Suprapubic skin (tissue), 4 donors: ENCODE measurements around the gene EPSTI1. TPM values are rescaled to one million over a fixed set of nuclear protein-coding genes. Genes with fewer than 3 reads are reported as not detected.

Experiments used
- DNase-seq, 2 donors: peaks; one replicate each; pipeline ENCODE4 v3.0.0-alpha.2; 2019; ENCODE audit warnings: low spot score in 2 of 2
- H3K27ac ChIP-seq: fragments of 200-600 bp; sonication (generic); one replicate; pipeline ENCODE4 v1.5.1; 2019
- H3K27me3 ChIP-seq: fragments of 200-600 bp; sonication (generic); one replicate; pipeline ENCODE4 v1.5.1; 2019
- H3K36me3 ChIP-seq: fragments of 200-600 bp; sonication (generic); one replicate; pipeline ENCODE4 v1.5.1; 2019
- H3K4me1 ChIP-seq: fragments of 200-600 bp; sonication (generic); one replicate; pipeline ENCODE4 v1.5.1; 2019
- H3K4me3 ChIP-seq: fragments of 200-600 bp; sonication (generic); one replicate; pipeline ENCODE4 v1.5.1; 2019; ENCODE audit warnings: mild to moderate bottlenecking
- H3K9me3 ChIP-seq: fragments of 200-600 bp; sonication (generic); one replicate; pipeline ENCODE4 v1.5.1; 2019
- CTCF ChIP-seq, 2 donors: fragments of 200-600 bp in 1 of 2; fragments of 450-650 bp in 1 of 2; sonication (generic) in 1 of 2; IDR thresholded peaks; one replicate each; pipeline ENCODE4 v1.5.1; 2016 to 2019; ENCODE audit warnings: antibody characterized with exemption in 2 of 2, mild to moderate bottlenecking in 1 of 2, moderate library complexity in 1 of 2
- EP300 ChIP-seq: sonication (generic); formaldehyde crosslinking; IDR thresholded peaks from one replicate; pipeline ENCODE4 v1.6.1; 2017; ENCODE audit warnings: antibody characterized with exemption
- POLR2A ChIP-seq, 2 donors: fragments of 450-650 bp; IDR thresholded peaks; one replicate each; pipeline ENCODE4 v1.6.1; 2017; ENCODE audit warnings: antibody characterized with exemption in 2 of 2, mild to moderate bottlenecking in 2 of 2, moderate library complexity in 2 of 2
- POLR2AphosphoS5 ChIP-seq, 3 donors: sonication (generic); formaldehyde crosslinking; IDR thresholded peaks; one replicate each; pipeline ENCODE4 v1.6.1; 2017; ENCODE audit warnings: antibody characterized with exemption in 3 of 3
- WGBS: methylation state at CpG from one replicate; pipeline ENCODE4 v1.1.5; 2018; 5-methylcytosine and 5-hydroxymethylcytosine counted together
- total RNA-seq, 4 donors: library from RNA; depleted of rRNA; stranded (reverse); fragments of >200 nt; gene quantifications; one replicate each; pipeline ENCODE4 v1.1.0, GENCODE V29; 2016

The EPSTI1 gene
- total RNA-seq, 4 donors from 2014 or later: 0.53 to 2.7 (median 1.1) TPM

GRCh38 chr13:43036351-43037250 is 44.6 kb upstream of the EPSTI1 start:
- H3K27ac ChIP-seq: no peak overlapping the region
- H3K4me3 ChIP-seq: no peak overlapping the region
- H3K9me3 ChIP-seq: no peaks in the 10 kb centered on the region
- no peaks in the 10 kb centered on the region for H3K4me1 ChIP-seq
- 90% methylated on average over 9 of the region's 14 CpGs for WGBS
- H3K36me3 ChIP-seq: peaks cover 9% of the 10 kb centered on the region
- TF ChIP-seq EP300: no peak
- TF ChIP-seq CTCF (IDR thresholded peaks at IDR 0.05): no peak
- TF ChIP-seq POLR2A (IDR thresholded peaks at IDR 0.05): no peak
- no peak for TF ChIP-seq POLR2AphosphoS5 (IDR thresholded peaks at IDR 0.05)
- H3K27me3 ChIP-seq: no peaks in the 10 kb centered on the region
- DNase-seq: no peak

- no peaks in the 10 kb centered on the region for H3K9me3 ChIP-seq
Measured at GRCh38 chr13:43033038-43033437, 41.0 kb upstream of the EPSTI1 start.

GRCh38 chr13:43031881-43032280 is 39.8 kb upstream of the EPSTI1 start:
- no peaks in the 10 kb centered on the region for H3K27me3 ChIP-seq
- no peaks in the 10 kb centered on the region for H3K9me3 ChIP-seq
- H3K36me3 ChIP-seq: peaks cover 11% of the 10 kb centered on the region
- H3K27ac ChIP-seq: no peak overlapping the region
- TF ChIP-seq POLR2AphosphoS5 (IDR thresholded peaks at IDR 0.05) (no peak), CTCF (IDR thresholded peaks at IDR 0.05) (no peak), EP300 (no peak), POLR2A (IDR thresholded peaks at IDR 0.05) (no peak)
- peaks cover 4% of the 10 kb centered on the region for H3K4me1 ChIP-seq
- no peak for DNase-seq
- H3K4me3 ChIP-seq: no peak overlapping the region
- WGBS: 90% methylated on average over 4 of the region's 4 CpGs

More at GRCh38 chr13:43033038-43033437, 41.0 kb upstream of the EPSTI1 start:
- H3K4me3 ChIP-seq: no peak overlapping the region
- TF ChIP-seq CTCF (IDR thresholded peaks at IDR 0.05) (no peak), POLR2A (IDR thresholded peaks at IDR 0.05) (no peak), EP300 (no peak), POLR2AphosphoS5 (IDR thresholded peaks at IDR 0.05) (no peak)
- peaks cover 12% of the 10 kb centered on the region for H3K36me3 ChIP-seq
- no peak overlapping the region for H3K27ac ChIP-seq
- no peaks in the 10 kb centered on the region for H3K27me3 ChIP-seq
- peaks cover 4% of the 10 kb centered on the region for H3K4me1 ChIP-seq
- 95% methylated on average over 3 of the region's 3 CpGs for WGBS
- DNase-seq: no peak

GRCh38 chr13:43030548-43030947 is 38.5 kb upstream of the EPSTI1 start:
- 94% methylated on average over 4 of the region's 4 CpGs for WGBS
- H3K4me3 ChIP-seq: no peak overlapping the region
- DNase-seq: no peak
- H3K27ac ChIP-seq: no peak overlapping the region
- TF ChIP-seq EP300 (no peak), CTCF (IDR thresholded peaks at IDR 0.05) (no peak), POLR2A (IDR thresholded peaks at IDR 0.05) (no peak), POLR2AphosphoS5 (IDR thresholded peaks at IDR 0.05) (no peak)
- peaks cover 6% of the 10 kb centered on the region for H3K36me3 ChIP-seq
- no peaks in the 10 kb centered on the region for H3K9me3 ChIP-seq
- no peaks in the 10 kb centered on the region for H3K27me3 ChIP-seq
- peaks cover 15% of the 10 kb centered on the region for H3K4me1 ChIP-seq

- Histone ChIP-seq H3K4me1 (peaks cover 35% of the 10 kb centered on the region), H3K27me3 (no peaks in the 10 kb centered on the region), H3K4me3 (no peak overlapping the region), H3K36me3 (peaks cover 3% of the 10 kb centered on the region), H3K9me3 (no peaks in the 10 kb centered on the region), H3K27ac (no peak overlapping the region)
- no peak for TF ChIP-seq POLR2A (IDR thresholded peaks at IDR 0.05)
- no peak for TF ChIP-seq CTCF (IDR thresholded peaks at IDR 0.05)
- no peak for TF ChIP-seq POLR2AphosphoS5 (IDR thresholded peaks at IDR 0.05)
- no peak for TF ChIP-seq EP300
- DNase-seq: no peak
- 43% methylated on average over 2 of the region's 2 CpGs for WGBS
Measured at GRCh38 chr13:43026262-43026661, 34.2 kb upstream of the EPSTI1 start.
